PFSK-1 (cell line): Measurements from ENCODE around the gene PPM1H.

Source experiments
- FOXP2 ChIP-seq: optimal IDR thresholded peaks from 2 replicates; pipeline ENCODE3; 2011; ENCODE audit warnings: borderline replicate concordance, control low read depth, inconsistent platforms; ENCODE audit not compliant: insufficient read depth; ENCODE audit errors: extremely low read length, extremely low read depth
- POLR2AphosphoS5 ChIP-seq: IDR thresholded peaks from 2 replicates; pipeline ENCODE4 v1.6.1; 2012; ENCODE audit warnings: low read depth, mild to moderate bottlenecking, control low read depth, low read length, moderate library complexity
- SIN3A ChIP-seq: IDR thresholded peaks from 2 replicates; pipeline ENCODE4 v1.6.1; 2012; ENCODE audit warnings: mild to moderate bottlenecking, low read length, moderate library complexity, borderline replicate concordance; ENCODE audit not compliant: insufficient read depth
- TAF1 ChIP-seq: IDR thresholded peaks from 2 replicates; pipeline ENCODE4 v1.6.1; 2012; ENCODE audit warnings: low read length, control low read depth, borderline replicate concordance; ENCODE audit not compliant: insufficient read depth
- TF ChIP-seq, protein P1 (sequence below), 2 experiments: IDR thresholded peaks; 2 replicates each; pipeline versions ENCODE4 v1.6.1 to v1.8.0; 2011 to 2012; ENCODE audit warnings: low read depth in 2 of 2, low read length in 2 of 2, control low read depth in 1 of 2, inconsistent platforms in 1 of 2, mild to moderate bottlenecking in 1 of 2, moderate library complexity in 1 of 2; ENCODE audit not compliant: insufficient read depth in 1 of 2

DNA sequence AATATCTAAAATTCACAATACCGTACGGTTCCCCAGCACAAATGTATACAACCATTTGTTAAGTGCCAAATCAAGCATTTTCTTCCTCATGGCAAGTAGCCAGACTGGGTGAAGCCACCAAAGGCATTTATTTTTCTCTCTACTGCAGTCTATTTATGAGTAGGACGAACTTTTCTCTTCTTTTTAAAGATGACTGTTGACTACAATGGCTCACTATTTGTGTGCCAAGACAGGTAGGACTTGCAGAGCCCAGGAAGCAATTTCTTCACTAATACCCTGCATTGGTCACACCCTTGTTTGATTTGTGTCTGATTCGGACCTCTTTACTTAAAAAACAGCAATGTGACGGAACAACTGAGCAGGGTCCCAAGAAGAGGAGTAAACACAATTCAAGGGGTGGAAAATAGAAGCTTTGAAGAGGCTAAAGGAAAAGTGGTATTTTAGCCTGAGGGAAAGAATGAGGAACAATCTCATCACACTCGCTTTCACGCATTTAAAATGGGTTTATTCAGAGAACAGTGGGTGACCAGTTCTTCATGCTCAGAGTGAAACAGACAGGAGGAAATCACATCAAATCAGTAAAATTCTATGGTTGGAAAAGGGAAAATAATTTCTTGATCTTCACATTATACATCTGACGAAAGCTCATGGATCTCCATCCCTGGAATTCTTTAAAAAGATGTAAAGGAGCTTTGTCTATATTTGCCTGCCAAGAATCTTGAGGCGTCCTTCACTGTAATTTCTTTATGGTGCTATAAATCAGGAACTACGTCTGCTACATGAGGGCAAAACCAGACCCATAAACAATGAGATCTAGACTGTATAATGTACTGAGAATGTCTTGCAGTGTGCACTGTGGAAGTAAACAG lies 183.8 kb downstream of the PPM1H start:
- no peak for TF ChIP-seq SIN3A
- TF ChIP-seq, protein P1, sequence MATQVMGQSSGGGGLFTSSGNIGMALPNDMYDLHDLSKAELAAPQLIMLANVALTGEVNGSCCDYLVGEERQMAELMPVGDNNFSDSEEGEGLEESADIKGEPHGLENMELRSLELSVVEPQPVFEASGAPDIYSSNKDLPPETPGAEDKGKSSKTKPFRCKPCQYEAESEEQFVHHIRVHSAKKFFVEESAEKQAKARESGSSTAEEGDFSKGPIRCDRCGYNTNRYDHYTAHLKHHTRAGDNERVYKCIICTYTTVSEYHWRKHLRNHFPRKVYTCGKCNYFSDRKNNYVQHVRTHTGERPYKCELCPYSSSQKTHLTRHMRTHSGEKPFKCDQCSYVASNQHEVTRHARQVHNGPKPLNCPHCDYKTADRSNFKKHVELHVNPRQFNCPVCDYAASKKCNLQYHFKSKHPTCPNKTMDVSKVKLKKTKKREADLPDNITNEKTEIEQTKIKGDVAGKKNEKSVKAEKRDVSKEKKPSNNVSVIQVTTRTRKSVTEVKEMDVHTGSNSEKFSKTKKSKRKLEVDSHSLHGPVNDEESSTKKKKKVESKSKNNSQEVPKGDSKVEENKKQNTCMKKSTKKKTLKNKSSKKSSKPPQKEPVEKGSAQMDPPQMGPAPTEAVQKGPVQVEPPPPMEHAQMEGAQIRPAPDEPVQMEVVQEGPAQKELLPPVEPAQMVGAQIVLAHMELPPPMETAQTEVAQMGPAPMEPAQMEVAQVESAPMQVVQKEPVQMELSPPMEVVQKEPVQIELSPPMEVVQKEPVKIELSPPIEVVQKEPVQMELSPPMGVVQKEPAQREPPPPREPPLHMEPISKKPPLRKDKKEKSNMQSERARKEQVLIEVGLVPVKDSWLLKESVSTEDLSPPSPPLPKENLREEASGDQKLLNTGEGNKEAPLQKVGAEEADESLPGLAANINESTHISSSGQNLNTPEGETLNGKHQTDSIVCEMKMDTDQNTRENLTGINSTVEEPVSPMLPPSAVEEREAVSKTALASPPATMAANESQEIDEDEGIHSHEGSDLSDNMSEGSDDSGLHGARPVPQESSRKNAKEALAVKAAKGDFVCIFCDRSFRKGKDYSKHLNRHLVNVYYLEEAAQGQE (IDR thresholded peaks at IDR 0.05; ENCODE audit: insufficient read depth in 1 of 2, low read depth in 2 of 2, low read length in 2 of 2): no peak
- no peak for TF ChIP-seq POLR2AphosphoS5
- no peak for TF ChIP-seq TAF1
- no peak for TF ChIP-seq FOXP2
